ENCODE measurements around the gene KCNB1.

The KCNB1 gene

DNA sequence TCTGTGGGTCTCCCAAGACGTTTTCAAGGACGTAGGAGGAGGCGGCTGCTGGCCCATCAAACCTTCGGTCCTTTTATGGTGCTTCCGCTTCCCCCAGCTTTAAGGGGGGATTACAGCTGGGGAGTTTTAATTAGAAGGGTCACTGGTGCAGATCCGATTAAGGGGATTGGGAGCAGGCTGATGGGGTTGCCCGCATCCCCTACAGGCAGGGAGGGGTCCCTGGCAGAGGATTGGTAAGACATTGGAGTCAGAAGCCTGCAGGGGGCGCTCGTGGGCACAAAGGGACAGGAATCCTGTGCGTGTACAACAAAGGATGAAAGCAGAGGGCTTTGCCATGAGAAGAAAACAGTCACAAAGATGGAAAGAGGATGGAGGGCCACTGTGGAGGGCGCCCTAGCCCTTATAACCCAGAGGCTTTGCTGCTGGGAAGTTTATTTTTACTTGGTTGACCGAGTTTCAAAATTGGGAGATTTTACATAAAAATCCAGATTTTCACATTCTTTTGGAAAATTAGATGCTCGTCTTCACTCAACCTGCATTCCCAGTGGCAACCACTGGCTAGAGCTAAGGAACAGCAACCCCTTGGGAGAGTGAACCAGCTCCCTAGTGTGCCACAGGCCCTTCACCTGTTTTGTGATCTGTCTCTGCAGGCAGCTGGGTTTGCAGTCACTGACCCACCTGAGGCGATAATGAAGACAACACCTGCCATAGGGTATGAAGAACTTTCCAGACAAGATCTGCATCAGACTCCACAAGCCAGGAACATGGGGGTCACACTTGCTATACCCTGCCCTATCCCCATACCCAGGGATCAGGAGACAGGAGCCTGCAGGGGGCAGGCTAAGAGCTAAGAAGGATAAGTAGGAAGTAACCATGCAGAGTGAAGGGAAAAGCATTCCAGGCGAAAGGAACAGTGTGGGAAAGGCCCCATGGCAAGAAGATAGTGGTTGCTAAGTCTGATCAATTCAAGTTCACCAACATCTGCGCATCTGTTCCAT lies 97.7 kb downstream of the KCNB1 start:
- DNase-seq: peak; percentile 29 to 80

DNA sequence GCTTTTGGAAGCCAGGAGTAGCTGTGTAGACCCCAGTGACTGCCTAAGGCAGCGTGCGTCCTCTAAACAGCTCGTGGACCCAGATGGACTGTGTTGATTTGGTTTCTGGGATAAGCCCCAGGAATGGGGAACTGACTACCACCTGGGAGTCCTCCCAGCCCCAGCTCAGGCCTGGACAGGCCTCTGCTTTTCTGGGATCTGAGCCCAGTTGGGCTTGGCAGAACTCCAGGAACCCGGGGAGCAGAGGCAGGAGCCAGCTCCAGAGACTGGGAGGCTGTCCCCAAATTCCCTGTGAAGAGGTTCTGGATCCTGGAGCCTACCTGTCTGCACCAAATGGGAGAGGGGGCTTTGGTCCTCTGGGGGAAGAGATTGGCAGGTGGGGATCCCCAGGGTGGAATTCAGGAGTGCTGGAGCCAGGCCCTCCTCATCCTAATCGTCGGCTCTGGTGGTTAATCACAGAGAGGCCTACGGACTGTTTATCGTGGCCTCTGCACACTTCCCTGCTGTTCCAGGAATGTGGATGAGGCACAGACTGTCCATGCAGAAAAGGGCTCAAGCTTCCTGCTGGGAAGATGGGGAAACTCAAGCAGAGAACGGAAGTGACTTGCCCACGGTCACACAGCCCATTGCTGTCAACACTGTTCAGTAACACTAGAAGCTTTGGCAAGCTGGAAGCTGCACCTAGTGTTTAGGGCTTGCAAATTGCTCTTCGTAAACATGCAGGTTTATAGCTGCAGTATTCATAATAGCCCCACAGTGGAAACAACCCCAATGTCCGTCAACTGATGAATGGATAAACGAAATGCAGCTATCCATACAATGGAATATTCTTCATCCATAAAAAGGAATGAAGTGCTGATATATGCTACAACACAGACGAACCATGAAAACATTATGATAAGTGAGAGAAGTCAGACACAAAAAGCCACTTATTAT lies 100.6 kb downstream of the KCNB1 start:
- DNase-seq: no peak

DNA sequence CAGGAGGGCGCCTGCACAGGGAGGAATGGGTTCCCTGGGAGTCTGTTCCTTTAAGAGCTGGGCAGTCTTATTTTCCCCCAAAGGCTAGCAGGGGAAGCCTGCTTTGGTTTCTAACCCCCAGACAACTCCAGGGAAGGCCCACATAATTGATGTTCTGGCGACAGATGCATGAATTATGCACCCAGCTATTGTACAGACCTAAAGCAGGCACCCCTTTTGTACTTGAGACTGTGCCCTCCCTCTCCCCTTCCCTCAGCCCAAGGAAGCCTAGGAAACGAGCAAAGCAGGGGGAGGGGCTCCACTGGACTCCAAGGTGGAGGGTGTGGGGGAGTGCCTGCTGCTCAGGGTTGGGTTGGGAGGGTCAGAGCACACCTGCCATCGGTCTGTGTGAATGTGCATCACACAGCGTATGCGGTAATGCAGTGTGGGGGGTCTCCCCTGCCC lies 102.1 kb downstream of the KCNB1 start:
- DNase-seq: no peak

- no peak for DNase-seq
These were observed 103.1 kb downstream of the KCNB1 start for GRCh38 chr20:49379338-49379737.

- DNase-seq: peak; percentile 25 to 62
These were observed 105.1 kb downstream of the KCNB1 start for GRCh38 chr20:49377326-49377725.

DNA sequence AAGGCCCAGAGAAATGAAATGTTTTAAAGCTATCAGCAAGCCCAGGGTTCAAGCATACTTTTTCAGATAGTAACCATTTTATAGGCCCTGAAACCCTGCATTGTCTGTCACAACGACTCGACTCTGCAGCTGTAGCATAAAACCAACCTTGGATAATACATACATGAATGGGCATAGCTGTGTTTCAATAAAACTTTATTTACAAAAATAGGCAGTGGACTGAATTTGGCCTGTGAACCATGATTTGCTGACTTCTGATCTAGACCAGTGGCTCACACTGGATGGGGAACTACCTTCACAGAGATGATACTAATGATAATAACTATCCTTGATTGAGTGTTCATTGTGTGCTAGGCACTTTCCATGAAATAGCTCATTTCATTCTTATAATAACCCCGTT lies 107.3 kb downstream of the KCNB1 start:
- no peak for DNase-seq

- DNase-seq: no peak
These were observed 110.3 kb downstream of the KCNB1 start for GRCh38 chr20:49372095-49372734.

- DNase-seq: no peak
These were observed 113.9 kb downstream of the KCNB1 start for GRCh38 chr20:49368596-49368995.

DNA sequence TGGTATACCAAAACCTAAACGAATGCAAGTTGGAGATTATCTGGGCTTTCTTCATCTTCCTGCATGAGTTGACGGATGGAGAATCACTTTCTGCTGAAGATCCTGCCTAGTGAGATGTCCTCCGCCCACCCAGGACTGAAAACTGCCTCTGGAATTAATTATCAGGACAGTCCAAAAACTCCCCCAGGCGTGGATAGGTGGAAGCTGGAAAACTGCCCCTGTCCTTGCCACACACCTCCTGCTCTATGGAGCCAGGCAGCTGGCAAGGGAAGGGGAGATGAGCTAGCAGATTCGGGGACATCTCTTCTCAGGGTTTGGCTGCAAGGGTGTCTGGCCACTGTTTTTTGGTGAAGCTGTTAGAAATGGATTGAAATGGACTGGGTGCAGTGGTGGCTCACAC lies 115.4 kb downstream of the KCNB1 start:
- DNase-seq: no peak

DNA sequence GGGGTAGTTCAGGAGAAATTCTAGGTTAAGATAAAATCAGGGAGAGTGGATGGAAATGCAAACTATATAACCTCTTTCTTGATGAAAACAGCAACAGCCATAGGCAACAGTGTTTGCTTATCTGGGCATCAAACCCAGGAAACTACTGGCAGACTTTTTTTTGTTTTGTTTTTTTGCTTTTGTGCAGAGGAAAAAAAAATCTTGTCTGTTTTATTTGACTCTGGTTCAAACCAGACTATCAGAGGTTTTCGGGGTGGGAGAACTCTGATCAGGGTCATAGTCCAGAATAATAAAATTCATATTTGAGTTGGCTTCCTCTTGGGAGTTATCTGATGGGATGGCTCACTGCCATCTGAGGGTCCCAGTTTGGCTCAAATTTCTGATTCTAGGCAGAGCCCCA lies 115.8 kb downstream of the KCNB1 start:
- DNase-seq: no peak

DNA sequence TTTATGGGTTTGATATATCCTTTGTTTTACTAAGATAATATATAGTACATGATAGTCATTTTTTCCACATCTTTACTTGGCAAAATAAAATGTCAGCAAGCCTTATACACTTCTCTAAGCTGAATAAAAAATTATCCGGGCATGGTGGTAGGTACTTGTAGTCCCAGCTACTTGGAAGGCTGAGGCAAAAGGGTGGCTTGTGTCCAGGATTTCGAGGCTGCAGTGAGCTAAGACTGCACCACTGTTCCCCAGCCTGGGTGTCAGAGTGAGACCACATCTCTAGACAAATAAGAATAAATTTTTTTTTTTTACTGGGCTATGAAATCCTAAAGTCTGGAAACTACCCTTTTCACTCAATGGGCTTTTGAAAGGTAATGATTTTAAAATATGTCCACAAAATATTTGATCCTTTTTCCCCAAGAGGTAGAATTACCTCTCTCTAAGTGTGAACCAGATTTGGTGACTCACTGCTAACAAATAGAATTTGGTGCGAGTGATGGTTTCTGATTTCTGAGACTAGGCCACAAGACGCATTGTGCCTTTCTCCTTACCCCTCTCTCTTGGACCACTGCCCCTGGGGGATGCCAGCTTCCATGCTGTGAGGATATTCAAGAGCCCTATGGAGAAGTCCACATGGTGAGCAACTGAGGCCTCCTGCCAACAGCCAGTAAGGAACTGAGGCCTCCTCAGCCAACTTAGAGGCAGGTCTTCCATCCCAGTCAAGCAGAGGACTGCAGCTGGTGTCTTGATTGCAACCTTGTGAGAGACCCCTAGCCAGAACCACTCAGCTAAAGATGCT lies 120.4 kb downstream of the KCNB1 start:
- DNase-seq: no peak

GRCh38 chr20:49360242-49360968 lies 122.1 kb downstream of the KCNB1 start:
- no peak for DNase-seq

- DNase-seq: no peak
These were observed 125.8 kb downstream of the KCNB1 start for GRCh38 chr20:49356676-49357075.

- DNase-seq: no peak
These were observed 127.8 kb downstream of the KCNB1 start for GRCh38 chr20:49354673-49355072.

GRCh38 chr20:49353348-49353747 lies 129.1 kb downstream of the KCNB1 start:
- DNase-seq: no peak

- DNase-seq: no peak
These were observed 129.7 kb downstream of the KCNB1 start for GRCh38 chr20:49352751-49353150.

DNA sequence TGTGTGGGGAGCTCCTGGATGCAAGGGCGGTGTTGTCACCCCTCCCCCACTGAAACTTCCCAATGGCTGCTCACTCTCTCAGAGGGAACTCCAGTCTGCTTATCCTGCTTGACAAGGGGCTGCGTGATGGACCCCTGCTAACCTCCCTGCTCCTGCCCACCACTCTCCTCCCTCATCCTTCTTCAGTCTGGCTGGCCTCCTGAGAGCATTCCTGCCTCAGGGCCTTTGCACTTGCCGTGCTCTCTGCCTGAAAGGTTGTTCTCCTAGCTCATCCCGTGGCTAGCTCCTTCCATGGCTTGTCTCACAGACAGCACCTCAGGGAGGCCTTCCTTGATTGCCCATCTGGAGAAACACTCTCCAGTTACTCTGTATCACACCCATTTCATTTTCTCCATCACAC lies 130.7 kb downstream of the KCNB1 start:
- no peak for DNase-seq

DNA sequence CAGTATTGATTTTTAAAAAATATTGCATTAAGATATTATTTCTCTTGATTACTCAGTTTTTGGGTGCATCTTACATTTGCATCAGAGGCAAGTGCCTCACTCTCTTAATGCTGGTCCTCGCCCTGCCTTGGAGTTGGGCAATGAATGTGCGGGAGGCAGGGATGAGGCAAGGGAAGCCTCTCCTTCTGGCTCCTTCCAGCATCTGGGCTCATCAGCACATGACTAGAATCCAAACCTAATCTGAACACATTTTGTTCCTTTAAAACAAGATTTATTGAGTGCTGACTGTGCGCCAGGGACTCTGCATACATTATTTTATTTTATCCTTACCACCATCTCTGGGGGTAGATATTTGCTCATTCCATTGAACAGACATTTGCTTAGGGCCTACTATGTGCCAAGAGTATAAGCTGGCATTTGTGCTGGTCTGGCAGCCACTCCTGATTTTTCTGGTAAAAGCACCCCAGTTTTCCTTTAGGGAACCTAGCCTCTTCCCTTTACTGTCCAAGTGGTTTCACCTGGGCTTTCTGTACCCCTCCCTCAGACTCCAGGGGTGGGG lies 132.7 kb downstream of the KCNB1 start:
- DNase-seq: no peak

DNA sequence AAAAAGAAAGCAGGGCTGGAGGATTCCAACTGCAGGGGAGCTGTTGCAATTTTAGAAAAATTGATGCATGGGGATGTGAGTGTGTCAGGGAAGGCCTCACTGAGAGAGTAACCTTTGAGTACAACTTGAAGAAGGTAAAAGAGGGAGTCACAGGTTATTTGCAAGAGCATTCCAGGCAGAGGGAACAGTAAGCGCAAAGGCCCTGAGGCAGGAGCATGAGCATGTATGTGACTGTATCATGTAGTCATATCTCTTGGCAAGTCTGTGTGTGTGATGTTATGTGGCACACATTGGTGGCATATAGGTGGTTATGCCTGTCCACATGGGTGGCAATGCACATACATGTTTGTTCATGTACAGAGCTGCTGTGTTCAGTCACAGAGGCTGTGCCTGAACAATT lies 133.4 kb downstream of the KCNB1 start:
- no peak for DNase-seq

GRCh38 chr20:49348563-49348962 lies 133.9 kb downstream of the KCNB1 start:
- DNase-seq: no peak

DNA sequence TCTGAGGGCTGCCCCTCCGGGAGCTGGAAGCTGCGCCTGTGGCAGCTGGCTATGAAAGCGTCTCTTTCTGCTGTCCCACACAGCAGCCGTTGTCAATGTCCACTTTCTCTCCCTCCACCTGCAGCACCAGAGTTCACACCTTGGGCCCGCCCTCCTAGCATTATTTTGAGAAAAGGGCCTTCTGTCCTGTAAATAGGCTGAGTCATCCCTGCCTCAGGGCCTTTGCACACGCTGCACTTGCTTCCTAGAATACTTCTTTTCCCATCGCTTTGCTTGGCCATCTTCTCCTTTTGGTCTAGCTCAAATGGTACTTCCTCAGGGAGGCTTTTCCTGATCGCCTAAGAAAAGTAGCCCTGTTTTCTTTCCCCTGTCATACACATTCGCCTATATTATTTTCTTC lies 135.3 kb downstream of the KCNB1 start:
- no peak for DNase-seq
